Retina (tissue), 1 donor: ENCODE measurements around the gene EIF4G3.
A peak's percentile ranks its signal among the peaks of the same experiment; 100 is the strongest.
"Not testable (repeated sequence)": the region's sequence is repeated elsewhere in the genome, so short reads cannot be mapped to it uniquely, and the experiment has no call there.

Experiments used
- DNase-seq: peaks from one replicate; pipeline ENCODE4 v3.0.0-alpha.2; 2016

The EIF4G3 gene

GRCh38 chr1:21184276-21184675 is 7.6 kb upstream of the EIF4G3 start:
- no peak for DNase-seq

GRCh38 chr1:21182181-21182731 is 5.6 kb upstream of the EIF4G3 start:
- no peak for DNase-seq

DNA sequence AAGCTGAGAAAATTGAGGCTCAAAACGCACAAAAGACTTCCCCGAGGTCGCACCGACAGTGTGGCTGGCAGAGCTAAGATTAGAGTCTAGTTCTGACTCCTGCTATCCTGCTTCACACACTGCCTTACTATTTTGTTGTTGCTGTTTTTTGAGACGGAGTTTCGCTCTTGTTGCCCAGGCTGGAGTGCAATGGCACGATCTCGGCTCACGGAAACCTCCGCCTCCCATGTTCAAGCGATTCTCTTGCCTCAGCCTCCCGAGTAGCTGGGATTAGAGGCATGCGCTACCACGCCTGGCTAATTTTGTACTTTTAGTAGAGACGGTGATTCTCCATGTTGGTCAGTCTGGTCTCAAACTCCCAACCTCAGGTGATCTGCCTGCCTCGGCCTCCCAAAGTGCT is 1.6 kb upstream of the EIF4G3 start:
- not testable (repeated sequence) for DNase-seq

DNA sequence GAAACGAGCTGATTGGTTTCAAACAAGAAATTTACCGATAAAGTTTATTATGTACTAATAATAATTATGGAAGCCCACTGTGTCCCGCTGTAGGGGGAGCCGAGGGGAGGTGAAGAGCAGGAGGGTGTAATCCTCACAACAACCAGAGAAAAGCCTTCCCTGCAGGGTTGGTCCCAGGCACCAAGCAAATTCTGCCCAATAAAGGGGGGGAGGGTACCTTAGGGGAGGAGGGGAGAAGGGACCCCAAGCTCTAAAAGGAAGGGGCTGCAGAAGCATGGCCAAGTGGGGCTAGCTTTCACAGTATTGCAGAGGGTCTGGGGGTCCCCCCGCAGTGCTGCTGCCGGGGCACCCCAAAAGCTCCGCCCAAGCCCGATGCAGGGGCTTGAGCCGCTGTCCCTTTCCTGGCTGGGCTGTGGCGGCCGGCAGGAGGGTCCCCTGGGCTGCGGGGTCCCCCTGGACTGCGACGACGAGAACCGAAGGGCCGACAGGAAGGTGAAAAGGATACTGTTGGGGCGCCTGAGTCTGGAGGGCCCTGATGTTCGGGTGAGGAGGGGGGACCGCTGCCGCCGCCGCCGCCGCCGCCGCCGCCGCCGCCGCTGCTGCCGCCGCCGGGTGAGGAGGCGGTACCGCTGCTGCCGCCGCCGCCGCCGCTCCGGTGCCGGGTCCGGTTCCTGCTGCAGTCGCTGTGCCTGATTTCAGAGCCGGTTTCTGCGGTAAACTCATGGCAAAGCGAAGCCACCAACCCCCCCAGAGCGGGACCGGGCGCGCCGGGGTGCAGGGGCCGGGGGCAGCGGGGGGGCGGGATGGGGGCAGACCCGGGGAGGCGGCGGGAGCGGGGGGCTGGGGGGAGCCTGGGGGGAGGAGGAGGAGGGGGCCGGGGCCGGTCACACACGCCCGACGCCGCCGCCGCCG is 771 bp downstream of the EIF4G3 start:
- peak; percentile 75 for DNase-seq

DNA sequence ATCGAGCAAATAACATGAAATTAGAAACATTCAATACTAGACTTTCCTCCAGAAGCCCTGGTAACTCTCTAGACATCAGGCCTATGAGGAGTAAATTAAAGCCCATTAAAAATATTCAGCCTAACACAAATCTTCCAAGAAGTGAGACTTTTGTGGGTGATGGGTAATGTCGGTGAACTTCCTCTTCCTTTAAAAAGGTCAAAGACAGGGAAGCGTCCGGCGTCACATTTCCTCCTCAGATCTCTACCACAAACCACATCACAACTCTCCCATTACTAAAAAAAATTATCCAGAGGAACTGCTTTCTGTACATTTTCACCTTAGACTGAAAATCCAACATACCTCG is 1.4 kb downstream of the EIF4G3 start:
- no peak for DNase-seq

DNA sequence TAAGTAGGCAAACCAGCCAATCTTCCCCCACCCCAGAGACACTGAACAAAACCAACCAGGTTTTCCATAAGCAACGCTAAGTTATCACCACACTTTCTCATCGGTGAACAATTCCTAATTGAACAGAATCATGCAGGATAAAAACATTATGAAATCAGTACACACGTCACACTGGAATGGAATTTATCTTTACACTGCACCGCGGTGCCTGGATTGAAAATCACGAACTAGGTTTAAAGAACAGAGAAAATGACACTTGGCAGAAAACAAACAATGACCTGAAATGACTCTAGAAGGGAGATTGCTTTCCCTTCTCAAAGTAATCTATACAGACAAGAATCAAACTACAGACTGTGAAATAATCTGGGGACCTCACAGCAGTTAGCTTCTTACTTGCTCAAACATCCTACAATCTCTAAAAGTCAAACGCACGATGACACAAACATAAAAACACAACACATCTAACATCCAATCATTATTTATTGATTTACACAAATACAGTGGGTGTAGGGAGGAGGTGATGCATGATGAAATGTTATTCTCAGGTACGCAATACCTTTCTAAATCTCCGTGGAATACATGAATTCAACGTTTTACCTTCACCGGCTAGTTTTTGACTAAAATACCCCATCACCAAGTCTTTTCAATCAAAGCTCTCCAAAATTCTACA is 1.9 kb downstream of the EIF4G3 start:
- peak; percentile 8 for DNase-seq

- DNase-seq: no peak
Observed at GRCh38 chr1:21174230-21174629, 2.5 kb downstream of the EIF4G3 start.

DNA sequence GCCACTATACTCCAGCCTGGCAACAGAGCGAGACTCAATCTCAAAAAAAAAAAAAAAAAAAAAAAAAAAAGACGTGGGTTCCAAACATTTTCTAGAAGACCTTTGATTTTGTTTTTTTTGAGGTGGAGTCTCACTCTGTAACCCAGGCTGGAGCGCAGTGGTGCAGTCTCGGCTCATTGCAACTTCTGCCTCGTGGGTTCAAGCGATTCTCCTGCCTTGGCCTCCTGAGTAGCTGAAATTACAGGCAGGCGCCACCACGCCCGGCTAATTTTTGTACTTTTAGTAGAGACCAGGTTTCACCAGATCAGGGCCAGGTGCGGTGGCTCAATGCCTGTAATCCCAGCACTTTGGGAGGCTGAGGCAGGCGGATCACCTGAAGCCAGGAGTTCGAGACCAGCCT is 3.6 kb downstream of the EIF4G3 start:
- not testable (repeated sequence) for DNase-seq

- DNase-seq: not testable (repeated sequence)
Observed at GRCh38 chr1:21170837-21171236, 5.9 kb downstream of the EIF4G3 start.

DNA sequence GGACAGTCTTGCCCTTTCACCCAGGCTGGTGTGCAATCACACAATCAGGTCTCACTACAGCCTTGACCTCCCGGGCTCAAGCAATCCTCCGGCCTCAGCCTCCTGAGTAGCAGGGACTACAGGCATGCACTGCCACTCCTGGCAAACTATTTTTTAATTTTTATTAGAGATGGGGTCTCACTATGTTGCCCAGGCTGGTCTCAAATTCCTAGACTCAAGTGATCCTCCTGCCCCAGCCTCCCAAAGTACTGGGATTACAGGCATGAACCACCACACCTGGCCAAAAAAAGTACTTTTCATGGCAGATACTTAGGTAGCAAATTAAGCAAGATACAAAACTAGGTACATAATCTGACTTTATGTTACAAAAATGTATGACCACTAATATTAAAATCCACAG is 8.3 kb downstream of the EIF4G3 start:
- DNase-seq: no peak

DNA sequence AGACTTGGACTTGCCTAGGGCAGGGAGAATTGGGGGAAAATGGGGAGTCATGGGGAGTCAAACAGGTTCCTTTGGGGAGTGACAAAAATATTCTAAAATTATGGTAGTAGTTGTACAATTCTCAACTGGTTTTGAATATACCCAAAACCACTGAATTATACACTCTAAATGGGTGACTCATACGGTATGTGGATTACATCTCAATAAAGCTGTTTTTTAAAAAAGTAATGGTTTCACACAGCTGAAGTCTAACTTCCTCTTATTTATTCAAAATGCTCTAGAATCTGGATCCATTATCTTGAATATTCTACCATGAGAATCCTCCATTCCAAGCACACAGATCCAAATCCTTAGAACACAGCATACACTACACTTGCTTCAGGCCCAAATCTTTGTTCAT is 11.1 kb downstream of the EIF4G3 start:
- DNase-seq: no peak

- no peak for DNase-seq
Observed at GRCh38 chr1:21165076-21165475, 11.6 kb downstream of the EIF4G3 start.

DNA sequence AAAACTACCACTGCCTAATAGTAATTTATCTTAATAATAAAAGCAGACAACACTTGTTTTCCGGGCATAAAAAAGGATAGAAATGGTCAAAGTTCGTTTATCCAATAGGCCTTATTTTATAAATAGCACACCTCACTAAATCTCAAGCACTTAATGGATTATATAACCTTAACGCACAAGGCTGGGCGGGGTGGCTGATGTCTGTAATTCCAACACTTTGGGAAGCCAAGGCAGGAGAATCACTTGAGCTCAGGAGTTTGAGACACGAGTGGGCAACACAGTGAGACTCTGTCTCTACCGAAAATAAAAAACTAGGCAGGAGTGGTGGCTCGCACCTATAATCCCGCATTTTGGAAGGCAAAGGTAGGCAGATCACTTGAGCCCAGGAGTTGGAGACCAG is 12.4 kb downstream of the EIF4G3 start:
- no peak for DNase-seq

DNA sequence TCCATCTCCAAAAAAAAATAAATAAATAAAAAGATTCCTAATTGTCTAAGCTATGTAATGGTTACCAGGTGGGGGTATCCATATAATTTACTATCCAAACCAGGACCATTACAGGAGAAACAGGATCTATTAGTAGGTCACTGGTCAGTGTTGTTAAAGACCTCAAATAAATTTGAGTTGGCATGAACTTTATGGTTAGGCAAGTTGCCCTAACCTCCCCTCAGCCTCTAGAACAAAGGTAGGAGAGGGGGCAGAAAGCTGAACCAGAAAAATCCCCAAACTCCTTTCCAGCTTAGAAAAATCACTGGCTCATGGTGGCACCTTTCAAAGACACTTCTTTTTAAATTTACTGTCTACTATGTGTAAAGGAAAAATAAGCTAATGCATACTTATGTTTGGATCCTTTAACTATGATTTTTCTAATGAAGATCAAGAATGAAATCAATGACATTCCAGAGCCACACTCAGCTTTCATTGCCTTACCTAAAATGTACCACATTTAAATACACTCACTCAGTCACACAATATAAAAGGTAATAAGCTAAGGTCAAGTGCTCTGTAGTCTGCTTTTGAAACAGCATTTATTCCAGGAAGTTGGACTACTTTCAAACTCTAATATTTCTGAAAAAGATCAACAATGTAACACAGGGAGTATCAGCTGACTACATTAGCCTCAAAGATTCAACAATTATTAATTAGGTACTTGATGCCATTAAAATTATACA is 13.8 kb downstream of the EIF4G3 start:
- DNase-seq: no peak

DNA sequence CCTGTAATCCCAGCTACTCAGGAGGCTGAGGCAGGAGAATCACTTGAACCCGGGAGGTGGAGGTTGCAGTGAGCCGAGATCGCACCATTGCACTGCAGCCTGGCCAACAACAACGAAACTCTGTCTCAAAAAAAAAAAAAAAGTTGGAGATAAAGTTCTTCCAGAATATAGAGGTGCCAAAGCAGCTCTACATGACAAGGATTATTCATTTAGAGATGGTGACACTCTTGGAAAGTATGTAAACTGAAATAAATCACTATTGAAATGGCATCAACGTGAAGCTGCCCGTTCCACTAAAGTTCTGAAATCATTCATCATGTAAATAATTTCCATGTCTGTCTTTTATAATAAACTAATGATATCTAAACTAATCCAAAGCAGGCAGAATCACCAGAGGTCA is 14.9 kb downstream of the EIF4G3 start:
- DNase-seq: no peak

DNA sequence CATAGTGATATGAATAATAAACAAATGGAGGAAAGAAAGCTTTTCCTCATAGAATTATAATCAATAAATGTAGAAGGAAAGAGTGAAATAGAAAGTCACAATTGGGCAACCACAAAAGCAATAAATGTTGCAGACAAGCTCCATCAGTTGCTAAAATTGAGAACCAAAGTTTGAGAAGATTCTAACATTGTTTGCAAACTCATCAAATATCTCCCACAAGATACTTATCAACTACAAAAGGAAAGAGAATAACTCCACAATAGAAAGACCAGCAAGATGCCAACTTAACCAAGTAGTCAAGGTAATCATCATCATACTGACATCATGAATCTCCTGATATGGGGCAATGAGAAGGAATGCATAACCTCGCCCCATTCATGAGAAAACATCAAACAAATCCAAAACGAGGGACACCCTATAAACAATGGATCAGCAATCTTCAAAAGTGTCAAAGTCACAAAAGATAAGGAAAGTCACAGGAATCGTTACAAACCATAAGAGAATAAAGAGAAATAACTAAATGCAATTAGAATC is 16.4 kb downstream of the EIF4G3 start:
- no peak for DNase-seq

GRCh38 chr1:21157868-21158267 is 18.8 kb downstream of the EIF4G3 start:
- DNase-seq: no peak

DNA sequence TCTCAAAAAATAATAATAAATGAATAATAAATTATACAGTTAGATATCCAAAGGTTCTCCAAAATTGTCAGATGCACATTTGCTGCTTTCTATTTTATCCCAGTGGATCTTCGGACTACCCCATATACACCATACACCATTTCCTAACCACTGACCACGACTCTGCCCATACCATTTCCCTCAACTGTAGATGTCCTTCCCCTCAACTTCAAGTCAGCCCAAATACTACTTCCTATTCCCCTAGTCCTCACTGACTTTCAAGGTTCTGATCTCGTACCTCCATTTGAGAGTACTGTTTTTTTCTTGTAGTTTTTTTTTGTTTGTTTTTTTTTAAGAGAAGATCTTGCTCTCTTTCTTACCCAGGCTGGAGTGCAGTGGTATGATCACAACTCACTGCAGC is 19.6 kb downstream of the EIF4G3 start:
- no peak for DNase-seq

GRCh38 chr1:21156019-21156418 is 20.7 kb downstream of the EIF4G3 start:
- DNase-seq: no peak

DNA sequence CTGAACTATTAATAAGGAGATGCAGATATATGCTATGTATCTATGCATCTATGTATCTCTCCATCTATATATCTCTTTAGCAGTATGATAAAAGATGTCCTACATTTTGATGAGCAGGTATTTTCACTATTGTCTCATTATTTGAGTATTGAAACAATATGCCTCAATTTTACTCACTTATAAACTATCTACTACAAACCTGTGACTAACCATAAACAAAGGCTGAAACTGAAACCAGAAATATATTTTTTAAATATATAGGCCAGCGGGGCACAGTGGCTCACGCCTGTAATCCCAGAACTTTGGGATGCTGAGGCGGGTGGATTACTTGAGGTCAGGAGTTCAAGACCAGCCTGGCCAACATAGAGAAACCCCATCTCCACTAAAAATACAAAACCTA is 22.0 kb downstream of the EIF4G3 start:
- no peak for DNase-seq

GRCh38 chr1:21153388-21153787 is 23.3 kb downstream of the EIF4G3 start:
- DNase-seq: no peak

- no peak for DNase-seq
Observed at GRCh38 chr1:21152423-21153100, 24.1 kb downstream of the EIF4G3 start.
